ENCODE measurements around the gene SELENOM. TPM values are rescaled to one million over a fixed set of nuclear protein-coding genes. Genes with fewer than 3 reads are reported as not detected.
A peak's percentile ranks its signal among the peaks of the same experiment; 100 is the strongest.

SELENOM gene
- polyA plus RNA-seq, 1 experiment = 89.0 TPM

DNA sequence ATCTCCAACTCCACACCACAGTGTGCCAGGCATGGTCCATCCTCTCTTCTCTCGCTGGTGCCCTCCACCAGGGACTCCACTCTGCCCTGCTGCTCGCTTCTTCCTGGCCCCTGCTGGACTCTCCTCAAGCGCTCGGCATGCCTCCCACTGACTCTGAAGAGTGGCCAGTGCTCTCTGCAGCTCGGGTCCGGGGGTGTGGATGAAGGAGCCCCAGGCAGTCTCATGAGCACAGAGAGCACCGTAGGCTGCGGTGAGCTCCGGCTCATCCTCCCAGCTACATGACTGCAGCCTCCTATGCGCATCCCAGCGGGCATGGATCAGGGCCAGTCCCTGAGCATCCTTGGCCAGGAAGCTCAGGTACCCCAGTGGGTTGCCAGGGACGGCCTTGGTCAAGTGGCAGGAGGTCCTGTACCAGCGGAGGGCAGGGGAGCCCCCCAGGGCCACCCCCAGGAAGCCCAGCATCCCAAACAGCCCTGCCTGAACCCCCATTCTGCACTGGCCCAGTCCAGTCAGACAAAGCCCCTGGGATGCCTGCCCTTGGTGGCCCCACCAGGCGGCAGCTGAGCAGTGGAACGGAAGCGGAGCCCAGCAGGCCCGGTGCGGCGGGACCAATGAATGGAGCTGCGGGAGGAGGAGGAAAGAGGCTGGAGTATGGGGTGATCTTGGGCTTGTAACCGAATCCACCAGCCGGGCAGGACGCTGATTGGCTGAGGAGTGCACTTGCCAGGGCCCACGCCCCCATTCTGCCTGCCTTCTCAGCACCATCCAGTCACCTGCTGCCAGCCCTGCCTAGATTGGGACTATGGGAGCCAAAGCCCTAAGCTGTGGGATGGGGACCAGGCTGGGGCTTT is 32.7 kb upstream of the SELENOM start, which contains the start of gene PLA2G3:
Gene PLA2G3 (minus strand): TSS at position 643 of the 851 bp plus-strand sequence. CDS start 154 bp downstream, at position 489.
- Histone ChIP-seq H3K27ac (ENCODE audit: low read depth, low read length) (no peak within 1 kb of the TSS), H3K4me3 (ENCODE audit: low read depth, low read length) (no peak within 1 kb of the TSS), H3K27me3 (ENCODE audit: control insufficient read depth, insufficient read depth, low read length) (peaks cover 27% of the 10 kb centered on the region), H3K9me3 (ENCODE audit: control insufficient read depth, insufficient read depth, low read length) (peaks cover 7% of the 10 kb centered on the region)
- ChIA-PET POLR2A (interaction anchor here (1.0 kb wide), 1 partner anchor 21 kb away, joined by 4 read pairs; no protein-coding TSS in a partner anchor), CTCF (interaction anchor here (0.5 to 2.3 kb wide), 5 partner anchors 8 to 692 kb away, joined by 3 to 12 read pairs (median 3); partner anchors contain the start of genes INPP5J and SELENOM)
- DNase-seq (ENCODE audit: low read depth, low spot score) = no peak
- peak; percentile 26; the same call in 1 of the 2 replicates for TF ChIP-seq CTCF (IDR thresholded peaks at IDR 0.05; ENCODE audit: low read depth, low read length)

DNA sequence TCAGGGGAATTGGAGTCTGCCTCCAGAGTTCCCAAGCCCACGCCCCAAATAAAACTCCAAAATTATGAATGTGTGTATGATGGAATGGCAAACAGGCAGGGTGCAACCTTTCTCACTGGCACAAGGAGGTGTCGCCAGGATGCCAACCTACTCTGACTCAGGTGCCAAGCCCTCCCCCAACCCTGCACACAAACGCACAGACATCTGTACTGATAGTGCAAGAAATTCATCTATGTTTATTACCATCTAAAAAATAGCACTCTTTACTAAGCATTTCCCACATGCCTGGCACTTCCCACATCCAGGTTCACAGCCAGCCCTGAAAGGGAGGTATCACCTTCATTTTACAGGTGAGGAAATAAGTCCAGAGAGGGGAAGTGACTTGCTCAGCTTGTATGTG is 31.7 kb upstream of the SELENOM start:
- ChIA-PET CTCF (interaction anchor here (1.2 kb wide), 1 partner anchor 9 kb away, joined by 3 read pairs; no protein-coding TSS in a partner anchor), POLR2A (interaction anchor here (0.6 kb wide), 1 partner anchor 737 kb away, joined by 3 read pairs; no protein-coding TSS in a partner anchor)
- no peak for DNase-seq (ENCODE audit: low read depth, low spot score)
- Histone ChIP-seq H3K9me3 (ENCODE audit: control insufficient read depth, insufficient read depth, low read length) (no peaks in the 10 kb centered on the region; the same call in 1 of the 2 replicates), H3K27ac (ENCODE audit: low read depth, low read length) (no peak overlapping the region), H3K27me3 (ENCODE audit: control insufficient read depth, insufficient read depth, low read length) (peaks cover 27% of the 10 kb centered on the region), H3K4me3 (ENCODE audit: low read depth, low read length) (no peak overlapping the region)
- no peak for TF ChIP-seq CTCF (IDR thresholded peaks at IDR 0.05; ENCODE audit: low read depth, low read length)

DNA sequence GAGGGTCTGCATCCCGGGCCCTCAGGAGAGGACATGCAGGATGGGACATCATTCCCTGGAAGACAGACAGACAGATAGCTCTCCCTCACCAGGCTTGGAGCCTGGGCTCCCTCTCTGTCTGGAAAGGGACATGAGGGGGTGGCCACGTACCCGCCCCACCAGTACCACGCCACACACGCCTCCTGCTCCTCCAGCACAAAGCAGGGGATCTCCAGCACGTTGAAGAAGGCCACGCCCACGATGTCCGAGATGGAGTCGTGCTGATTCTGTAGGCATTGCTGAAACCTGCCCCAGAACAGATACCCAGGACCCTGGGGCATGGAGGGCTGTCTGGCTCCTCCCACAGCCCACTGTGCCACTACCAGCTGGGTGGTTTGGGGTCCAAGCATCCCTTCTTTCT is 30.8 kb upstream of the SELENOM start:
- no peak for DNase-seq (ENCODE audit: low read depth, low spot score)
- no peak overlapping the region for H3K27ac ChIP-seq (ENCODE audit: low read depth, low read length)
- H3K9me3 ChIP-seq (ENCODE audit: control insufficient read depth, insufficient read depth, low read length) = no peaks in the 10 kb centered on the region; the same call in 1 of the 2 replicates
- TF ChIP-seq CTCF (IDR thresholded peaks at IDR 0.05; ENCODE audit: low read depth, low read length) = no peak
- POLR2A ChIA-PET = no interaction called here
- no peak overlapping the region for H3K4me3 ChIP-seq (ENCODE audit: low read depth, low read length)
- H3K27me3 ChIP-seq (ENCODE audit: control insufficient read depth, insufficient read depth, low read length) = peaks cover 27% of the 10 kb centered on the region
- CTCF ChIA-PET = no interaction called here

- no peak for TF ChIP-seq CTCF (IDR thresholded peaks at IDR 0.05; ENCODE audit: low read depth, low read length)
- ChIA-PET CTCF (no interaction called here), POLR2A (no interaction called here)
- Histone ChIP-seq H3K4me3 (ENCODE audit: low read depth, low read length) (no peak overlapping the region), H3K27ac (ENCODE audit: low read depth, low read length) (no peak overlapping the region), H3K9me3 (ENCODE audit: control insufficient read depth, insufficient read depth, low read length) (no peaks in the 10 kb centered on the region; the same call in 1 of the 2 replicates), H3K27me3 (ENCODE audit: control insufficient read depth, insufficient read depth, low read length) (peaks cover 27% of the 10 kb centered on the region)
- no peak for DNase-seq (ENCODE audit: low read depth, low spot score)
Measured at GRCh38 chr22:31137721-31138120, 30.4 kb upstream of the SELENOM start.

DNA sequence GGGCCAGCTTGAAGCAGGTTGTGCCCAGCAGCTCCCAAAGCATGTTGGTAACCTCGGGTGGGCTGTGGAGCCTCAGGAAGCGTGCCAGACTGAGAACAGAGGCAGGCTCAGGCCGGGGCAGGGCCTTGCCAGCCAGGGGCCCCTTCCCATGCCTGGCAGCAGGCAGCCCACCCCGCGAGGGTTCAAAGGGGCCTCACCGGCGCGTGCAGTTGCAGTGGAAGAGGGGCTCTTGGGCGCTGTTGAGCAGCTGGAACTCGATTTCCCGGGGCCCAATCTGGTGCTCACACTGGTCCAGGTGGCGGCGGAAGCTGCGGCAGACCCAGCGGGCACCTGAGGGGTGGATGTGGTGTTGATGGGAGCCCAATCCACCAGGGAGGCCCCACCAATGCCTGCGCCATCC is 29.3 kb upstream of the SELENOM start:
- CTCF ChIA-PET = interaction anchor here (1.0 kb wide), 1 partner anchor 54 kb away, joined by 3 read pairs; no protein-coding TSS in a partner anchor
- TF ChIP-seq CTCF (IDR thresholded peaks at IDR 0.05; ENCODE audit: low read depth, low read length) = no peak
- Histone ChIP-seq H3K4me3 (ENCODE audit: low read depth, low read length) (no peak overlapping the region), H3K9me3 (ENCODE audit: control insufficient read depth, insufficient read depth, low read length) (no peaks in the 10 kb centered on the region; the same call in 1 of the 2 replicates), H3K27me3 (ENCODE audit: control insufficient read depth, insufficient read depth, low read length) (peaks cover 21% of the 10 kb centered on the region), H3K27ac (ENCODE audit: low read depth, low read length) (no peak overlapping the region)
- POLR2A ChIA-PET = no interaction called here
- no peak for DNase-seq (ENCODE audit: low read depth, low spot score)
